Progenitor cell of endocrine pancreas (in vitro differentiated cells): Measurements from ENCODE around the gene PADI4. TPM values are rescaled to one million over a fixed set of nuclear protein-coding genes. Genes with fewer than 3 reads are reported as not detected.

Source experiments
- DNase-seq: peaks from one replicate; pipeline ENCODE4 v3.0.0; 2021; ENCODE audit warnings: low spot score; ENCODE audit not compliant: unreplicated experiment
- H3K27ac Mint-ChIP-seq: 2 replicates; pipeline ENCODE4 v1.8.0; 2021; ENCODE audit warnings: mild to moderate bottlenecking, moderate library complexity, mixed read lengths
- H3K27me3 Mint-ChIP-seq: 2 replicates; pipeline ENCODE4 v1.8.0; 2021; ENCODE audit warnings: mixed read lengths
- H3K36me3 Mint-ChIP-seq: 2 replicates; pipeline ENCODE4 v1.8.0; 2022; ENCODE audit warnings: mixed read lengths; ENCODE audit not compliant: insufficient read depth
- H3K4me1 Mint-ChIP-seq: 2 replicates; pipeline ENCODE4 v1.8.0; 2021; ENCODE audit warnings: low read depth, mixed read lengths
- H3K4me3 Mint-ChIP-seq: 2 replicates; pipeline ENCODE4 v1.8.0; 2021; ENCODE audit warnings: low read depth, mild to moderate bottlenecking, moderate library complexity, mixed read lengths
- H3K9me3 Mint-ChIP-seq: 2 replicates; pipeline ENCODE4 v1.8.0; 2021; ENCODE audit warnings: low read depth, mixed read lengths
- total RNA-seq: library from RNA; stranded (reverse); gene quantifications from 2 replicates; pipeline ENCODE4 v1.2.1, GENCODE V29; 2021
- TF ChIP-seq, protein P1 (sequence below): fragments of 200-600 bp; sonication (generic); IDR thresholded peaks from one replicate; pipeline ENCODE4 v1.5.0; 2021; ENCODE audit warnings: antibody characterized with exemption, mild to moderate bottlenecking; ENCODE audit not compliant: unreplicated experiment

The PADI4 gene
- total RNA-seq, 1 donor from 2014 or later, result not detected

DNA sequence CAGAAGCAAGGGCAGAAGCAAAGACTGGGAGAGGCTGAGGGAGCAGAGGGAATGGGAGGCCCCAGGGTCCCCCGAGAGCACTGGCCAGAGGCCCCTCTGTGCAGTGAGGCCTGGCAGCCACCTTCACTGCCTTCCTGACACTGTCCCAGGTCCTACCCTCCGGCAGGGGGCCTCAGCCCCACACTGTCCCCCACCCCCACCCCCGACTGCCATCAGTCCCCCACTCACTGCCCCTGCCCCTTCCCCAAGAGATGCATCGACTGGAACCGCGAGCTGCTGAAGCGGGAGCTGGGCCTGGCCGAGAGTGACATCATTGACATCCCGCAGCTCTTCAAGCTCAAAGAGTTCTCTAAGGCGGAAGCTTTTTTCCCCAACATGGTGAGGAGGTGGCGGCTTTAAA lies 51.0 kb downstream of the PADI4 start:
- DNase-seq, result no peak
- H3K36me3 Mint-ChIP-seq, result no peaks in the 10 kb centered on the region
- no peaks in the 10 kb centered on the region for H3K4me1 Mint-ChIP-seq
- TF ChIP-seq, protein P1, sequence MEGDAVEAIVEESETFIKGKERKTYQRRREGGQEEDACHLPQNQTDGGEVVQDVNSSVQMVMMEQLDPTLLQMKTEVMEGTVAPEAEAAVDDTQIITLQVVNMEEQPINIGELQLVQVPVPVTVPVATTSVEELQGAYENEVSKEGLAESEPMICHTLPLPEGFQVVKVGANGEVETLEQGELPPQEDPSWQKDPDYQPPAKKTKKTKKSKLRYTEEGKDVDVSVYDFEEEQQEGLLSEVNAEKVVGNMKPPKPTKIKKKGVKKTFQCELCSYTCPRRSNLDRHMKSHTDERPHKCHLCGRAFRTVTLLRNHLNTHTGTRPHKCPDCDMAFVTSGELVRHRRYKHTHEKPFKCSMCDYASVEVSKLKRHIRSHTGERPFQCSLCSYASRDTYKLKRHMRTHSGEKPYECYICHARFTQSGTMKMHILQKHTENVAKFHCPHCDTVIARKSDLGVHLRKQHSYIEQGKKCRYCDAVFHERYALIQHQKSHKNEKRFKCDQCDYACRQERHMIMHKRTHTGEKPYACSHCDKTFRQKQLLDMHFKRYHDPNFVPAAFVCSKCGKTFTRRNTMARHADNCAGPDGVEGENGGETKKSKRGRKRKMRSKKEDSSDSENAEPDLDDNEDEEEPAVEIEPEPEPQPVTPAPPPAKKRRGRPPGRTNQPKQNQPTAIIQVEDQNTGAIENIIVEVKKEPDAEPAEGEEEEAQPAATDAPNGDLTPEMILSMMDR, result no peak
- H3K9me3 Mint-ChIP-seq, result no peaks in the 10 kb centered on the region
- H3K27ac Mint-ChIP-seq, result no peak overlapping the region
- peaks cover 3% of the 10 kb centered on the region for H3K27me3 Mint-ChIP-seq
- H3K4me3 Mint-ChIP-seq, result no peak overlapping the region

DNA sequence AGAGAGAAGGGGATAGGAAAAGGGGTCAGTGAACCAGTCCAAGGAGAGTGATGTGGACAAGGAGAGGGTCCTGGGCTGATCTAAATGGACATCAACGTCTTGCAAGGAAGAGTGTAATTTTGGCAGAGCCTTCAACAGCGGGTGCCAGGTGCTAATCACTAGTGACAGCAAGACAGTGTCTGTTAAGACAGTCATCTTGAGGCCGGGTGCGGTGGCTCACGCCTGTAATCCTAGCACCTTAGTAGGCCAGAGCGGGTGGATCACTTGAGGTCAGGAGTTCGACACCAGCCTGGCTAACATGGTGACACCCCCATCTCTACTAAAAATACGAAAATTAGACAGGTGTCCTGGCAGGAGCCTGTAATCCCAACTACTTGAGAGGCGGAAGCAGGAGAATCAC lies 51.8 kb downstream of the PADI4 start:
- no peaks in the 10 kb centered on the region for H3K36me3 Mint-ChIP-seq
- no peak overlapping the region for H3K4me3 Mint-ChIP-seq
- no peaks in the 10 kb centered on the region for H3K9me3 Mint-ChIP-seq
- TF ChIP-seq, protein P1, result no peak
- DNase-seq, result no peak
- peaks cover 1% of the 10 kb centered on the region for H3K27me3 Mint-ChIP-seq
- no peaks in the 10 kb centered on the region for H3K4me1 Mint-ChIP-seq
- H3K27ac Mint-ChIP-seq, result no peak overlapping the region

DNA sequence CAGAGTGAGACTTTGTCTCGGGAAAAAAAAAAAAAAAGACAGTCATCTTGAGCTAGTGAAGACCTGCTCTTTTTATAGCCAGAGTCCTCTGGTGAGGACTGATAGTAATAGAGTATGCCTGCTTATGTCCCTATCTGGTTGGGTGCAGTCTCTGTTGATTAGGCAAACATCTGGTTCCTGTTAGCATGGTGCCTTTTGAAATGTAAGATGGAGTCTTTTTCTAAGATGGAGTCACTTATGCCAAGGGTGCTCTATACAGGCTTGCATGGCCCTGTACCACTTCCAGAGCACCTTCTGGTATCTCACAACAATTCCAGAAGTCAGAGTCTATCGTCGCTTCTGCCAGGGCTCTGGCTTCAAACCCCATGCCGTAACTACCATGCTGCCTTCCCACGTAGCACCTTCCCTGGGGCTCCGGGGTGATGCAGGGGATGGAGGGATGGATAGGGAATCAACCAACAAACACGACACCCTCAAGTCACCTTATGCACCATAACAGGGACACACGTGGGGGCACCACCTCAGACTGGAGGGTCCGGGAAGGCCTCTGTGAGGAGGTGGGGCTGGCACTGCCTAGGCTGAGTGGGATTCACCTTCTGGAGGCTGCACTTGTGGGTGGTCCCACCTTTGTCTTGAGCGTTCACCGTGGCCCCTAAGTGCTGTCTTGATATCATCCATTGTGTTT lies 52.4 kb downstream of the PADI4 start:
- Mint-ChIP-seq H3K36me3 (no peaks in the 10 kb centered on the region), H3K27me3 (no peaks in the 10 kb centered on the region), H3K4me3 (no peak overlapping the region), H3K4me1 (no peaks in the 10 kb centered on the region), H3K9me3 (no peaks in the 10 kb centered on the region), H3K27ac (no peak overlapping the region)
- DNase-seq, result no peak
- TF ChIP-seq, protein P1, result no peak

DNA sequence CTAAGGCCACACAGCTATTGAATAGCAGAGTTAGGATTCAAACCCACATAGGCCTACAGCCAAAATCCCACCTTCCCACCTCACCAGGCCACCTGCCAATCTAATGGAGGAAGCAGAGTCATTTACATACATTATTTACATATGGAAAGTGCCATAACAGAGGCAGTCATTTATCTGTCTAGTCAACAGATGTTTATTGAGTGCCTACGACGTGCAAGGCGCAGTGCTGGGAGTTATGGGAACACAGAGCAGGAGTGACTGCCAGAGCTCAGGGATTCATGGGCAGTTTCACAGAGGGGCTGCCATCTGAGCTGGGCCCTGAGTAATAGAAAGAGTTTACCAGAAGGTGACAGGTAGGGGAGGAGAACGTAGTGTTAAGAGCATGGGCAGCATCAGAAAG lies 53.7 kb downstream of the PADI4 start:
- Mint-ChIP-seq H3K27ac (no peak overlapping the region), H3K4me3 (no peak overlapping the region), H3K9me3 (no peaks in the 10 kb centered on the region), H3K27me3 (peaks cover 5% of the 10 kb centered on the region), H3K36me3 (no peaks in the 10 kb centered on the region), H3K4me1 (no peaks in the 10 kb centered on the region)
- TF ChIP-seq, protein P1, result no peak
- DNase-seq, result no peak

DNA sequence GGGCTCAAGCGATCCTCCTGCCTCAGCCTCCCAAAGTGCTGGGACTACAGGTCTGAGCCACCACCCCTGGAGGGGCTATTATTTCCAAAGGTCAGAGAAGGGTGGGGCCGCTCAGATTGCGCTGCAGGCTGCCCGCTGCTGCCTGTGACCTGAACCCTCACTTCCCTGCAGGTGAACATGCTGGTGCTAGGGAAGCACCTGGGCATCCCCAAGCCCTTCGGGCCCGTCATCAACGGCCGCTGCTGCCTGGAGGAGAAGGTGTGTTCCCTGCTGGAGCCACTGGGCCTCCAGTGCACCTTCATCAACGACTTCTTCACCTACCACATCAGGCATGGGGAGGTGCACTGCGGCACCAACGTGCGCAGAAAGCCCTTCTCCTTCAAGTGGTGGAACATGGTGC lies 55.4 kb downstream of the PADI4 start:
- Mint-ChIP-seq H3K27me3 (peaks cover 15% of the 10 kb centered on the region), H3K4me3 (no peak overlapping the region)
- TF ChIP-seq, protein P1, result no peak

More for the DNA sequence above, 55.4 kb downstream of the PADI4 start:
- H3K9me3 Mint-ChIP-seq, result no peaks in the 10 kb centered on the region
- H3K4me1 Mint-ChIP-seq, result no peaks in the 10 kb centered on the region
- DNase-seq, result no peak
- no peak overlapping the region for H3K27ac Mint-ChIP-seq
- H3K36me3 Mint-ChIP-seq, result no peaks in the 10 kb centered on the region
